Effector CD8-positive, alpha-beta T cell (primary cell): Measurements from ENCODE around the gene MRGPRD.

Experiments
- DNase-seq: peaks from one replicate; lab custom pipeline; 2025; lab: John Stamatoyannopoulos, UW

Gene MRGPRD

DNA sequence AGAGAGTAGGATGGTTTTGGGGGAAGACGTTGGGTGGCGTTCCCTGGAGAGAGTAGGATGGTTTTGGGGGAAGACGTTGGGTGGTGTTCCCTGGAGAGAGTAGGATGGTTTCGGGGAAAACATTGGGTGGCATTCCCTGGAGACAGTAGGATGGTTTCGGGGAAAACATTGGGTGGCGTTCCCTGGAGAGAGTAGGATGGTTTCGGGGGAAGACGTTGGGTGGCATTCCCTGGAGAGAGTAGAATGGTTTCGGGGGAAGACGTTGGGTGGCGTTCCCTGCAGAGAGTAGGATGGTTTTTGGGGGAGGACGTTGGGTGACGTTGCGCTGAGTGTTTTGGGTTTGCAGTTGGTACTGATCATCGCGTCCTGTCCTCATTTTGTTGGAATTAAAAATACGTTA, 48.9 kb downstream of the MRGPRD start:
- DNase-seq: no peak

DNA sequence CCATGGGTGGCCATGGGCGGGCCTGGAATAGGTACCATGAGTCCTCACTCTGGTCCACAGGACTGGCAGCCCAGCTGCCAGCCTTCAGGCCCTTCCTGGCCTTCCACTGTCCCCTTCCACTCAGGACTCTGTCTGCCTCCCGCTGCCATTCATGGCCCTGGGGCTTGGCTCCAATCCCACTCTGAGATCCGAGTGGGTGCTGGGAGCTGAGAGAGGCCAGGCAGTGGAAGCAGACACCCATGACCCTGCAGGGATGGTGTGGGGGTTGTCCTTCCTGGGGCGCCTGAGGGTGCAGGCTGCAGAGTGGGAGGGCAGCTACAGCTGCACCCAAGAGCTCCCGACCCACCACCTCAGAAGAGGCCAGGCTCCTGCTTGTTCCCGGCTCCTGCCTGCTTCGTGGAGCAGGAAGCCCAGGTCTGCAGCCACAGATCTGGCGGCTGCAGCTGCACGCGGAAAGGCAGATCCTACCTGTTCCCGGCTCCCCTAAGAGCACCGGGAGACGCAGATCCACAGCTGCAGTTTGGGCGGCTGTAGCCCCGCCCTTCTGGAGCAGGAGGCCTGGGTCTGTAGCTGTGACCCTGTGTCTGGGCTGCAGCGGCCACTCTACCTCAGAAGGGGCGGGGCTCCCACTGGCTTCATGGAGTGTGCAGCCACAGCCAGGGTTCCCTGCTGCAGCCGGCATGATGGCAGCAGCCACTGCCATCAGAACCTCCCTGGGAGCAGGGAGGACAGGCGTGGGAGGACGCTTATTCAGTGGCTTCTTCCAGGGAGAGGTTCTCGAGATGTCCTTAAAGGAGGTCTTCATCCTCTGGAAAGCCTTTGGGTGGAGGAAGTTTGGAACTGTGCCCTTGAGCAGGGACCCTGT, 49.6 kb downstream of the MRGPRD start:
- DNase-seq: no peak
